ENCODE results near the gene ARL9.

Gene ARL9

GRCh38 chr4:56480691-56481090, 24.9 kb upstream of the ARL9 start:
- no peak for DNase-seq (ENCODE audit: low spot score)
- no peak for TF ChIP-seq CTCF (IDR thresholded peaks at IDR 0.05; ENCODE audit: extremely low read depth, insufficient read depth, missing control alignments)
- in situ Hi-C loops (cut with MboI; ENCODE audit: low pct_unique_long_range_greater_than_20kb, low sequenced_read_pairs, unreplicated experiment) = no loop called here

GRCh38 chr4:56496241-56496640, 9.3 kb upstream of the ARL9 start:
- in situ Hi-C loops (cut with MboI; ENCODE audit: low pct_unique_long_range_greater_than_20kb, low sequenced_read_pairs, unreplicated experiment) = no loop called here
- TF ChIP-seq CTCF (IDR thresholded peaks at IDR 0.05; ENCODE audit: extremely low read depth, insufficient read depth, missing control alignments) = no peak
- no peak for DNase-seq (ENCODE audit: low spot score)

- no peak for TF ChIP-seq CTCF (IDR thresholded peaks at IDR 0.05; ENCODE audit: extremely low read depth, insufficient read depth, missing control alignments)
- in situ Hi-C loops (cut with MboI; ENCODE audit: low pct_unique_long_range_greater_than_20kb, low sequenced_read_pairs, unreplicated experiment) = no loop called here
- no peak for DNase-seq (ENCODE audit: low spot score)
Measured at GRCh38 chr4:56511098-56511497, 5.5 kb downstream of the ARL9 start.

GRCh38 chr4:56512166-56512565, 6.6 kb downstream of the ARL9 start:
- TF ChIP-seq CTCF (IDR thresholded peaks at IDR 0.05; ENCODE audit: extremely low read depth, insufficient read depth, missing control alignments) = no peak
- in situ Hi-C loops (cut with MboI; ENCODE audit: low pct_unique_long_range_greater_than_20kb, low sequenced_read_pairs, unreplicated experiment) = no loop called here
- no peak for DNase-seq (ENCODE audit: low spot score)

- no peak for TF ChIP-seq CTCF (IDR thresholded peaks at IDR 0.05; ENCODE audit: extremely low read depth, insufficient read depth, missing control alignments)
Measured at GRCh38 chr4:56513517-56513916, 7.9 kb downstream of the ARL9 start.

GRCh38 chr4:56530269-56531148, 24.9 kb downstream of the ARL9 start:
- in situ Hi-C loops (cut with MboI; ENCODE audit: low pct_unique_long_range_greater_than_20kb, low sequenced_read_pairs, unreplicated experiment) = no loop called here
- peak; percentile 84 for DNase-seq (ENCODE audit: low spot score)

More at GRCh38 chr4:56513517-56513916, 7.9 kb downstream of the ARL9 start:
- in situ Hi-C loops (cut with MboI; ENCODE audit: low pct_unique_long_range_greater_than_20kb, low sequenced_read_pairs, unreplicated experiment) = no loop called here
- DNase-seq (ENCODE audit: low spot score) = no peak

More at GRCh38 chr4:56530269-56531148, 24.9 kb downstream of the ARL9 start:
- TF ChIP-seq CTCF (IDR thresholded peaks at IDR 0.05; ENCODE audit: extremely low read depth, insufficient read depth, missing control alignments) = no peak
